ENCODE measurements around the gene PPTC7. TPM values are rescaled to one million over a fixed set of nuclear protein-coding genes. Genes with fewer than 3 reads are reported as not detected.

Gene PPTC7
- total RNA-seq, 4 donors from 2014 or later = 15.8 to 28.9 (median 22.8) TPM

- Histone ChIP-seq H3K36me3 (peaks cover 21 to 31% of the 10 kb centered on the region in 2 donors), H3K27ac (no peak overlapping the region), H3K9me3 (no peaks in the 10 kb centered on the region), H3K4me1 (peaks cover 15 to 20% of the 10 kb centered on the region in 2 donors), H3K4me3 (replicated peaks in 1 of 3) (no peak overlapping the region), H3K27me3 (no peaks in the 10 kb centered on the region)
- TF ChIP-seq, protein P1, sequence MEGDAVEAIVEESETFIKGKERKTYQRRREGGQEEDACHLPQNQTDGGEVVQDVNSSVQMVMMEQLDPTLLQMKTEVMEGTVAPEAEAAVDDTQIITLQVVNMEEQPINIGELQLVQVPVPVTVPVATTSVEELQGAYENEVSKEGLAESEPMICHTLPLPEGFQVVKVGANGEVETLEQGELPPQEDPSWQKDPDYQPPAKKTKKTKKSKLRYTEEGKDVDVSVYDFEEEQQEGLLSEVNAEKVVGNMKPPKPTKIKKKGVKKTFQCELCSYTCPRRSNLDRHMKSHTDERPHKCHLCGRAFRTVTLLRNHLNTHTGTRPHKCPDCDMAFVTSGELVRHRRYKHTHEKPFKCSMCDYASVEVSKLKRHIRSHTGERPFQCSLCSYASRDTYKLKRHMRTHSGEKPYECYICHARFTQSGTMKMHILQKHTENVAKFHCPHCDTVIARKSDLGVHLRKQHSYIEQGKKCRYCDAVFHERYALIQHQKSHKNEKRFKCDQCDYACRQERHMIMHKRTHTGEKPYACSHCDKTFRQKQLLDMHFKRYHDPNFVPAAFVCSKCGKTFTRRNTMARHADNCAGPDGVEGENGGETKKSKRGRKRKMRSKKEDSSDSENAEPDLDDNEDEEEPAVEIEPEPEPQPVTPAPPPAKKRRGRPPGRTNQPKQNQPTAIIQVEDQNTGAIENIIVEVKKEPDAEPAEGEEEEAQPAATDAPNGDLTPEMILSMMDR (IDR thresholded peaks at IDR 0.05) = no peak
- TF ChIP-seq POLR2A (IDR thresholded peaks at IDR 0.05) = no peak
- intact Hi-C loops (cut with DNase I) = no loop called here
- 87 to 93% methylated on average over 8 of the region's 8 CpGs for WGBS, 2 donors
- DNase-seq = no peak
These were observed 43.1 kb downstream of the PPTC7 start for GRCh38 chr12:110540048-110540447.

GRCh38 chr12:110538869-110539622 is 44.1 kb downstream of the PPTC7 start:
- Histone ChIP-seq H3K9me3 (no peaks in the 10 kb centered on the region), H3K4me1 (peaks cover 10 to 16% of the 10 kb centered on the region in 2 donors), H3K27ac (no peak overlapping the region), H3K27me3 (no peaks in the 10 kb centered on the region), H3K4me3 (replicated peaks in 1 of 3) (no peak overlapping the region), H3K36me3 (peaks cover 21 to 31% of the 10 kb centered on the region in 2 donors)
- DNase-seq = no peak
- intact Hi-C loops (cut with DNase I) = no loop called here
- TF ChIP-seq POLR2A (IDR thresholded peaks at IDR 0.05) = no peak
- TF ChIP-seq, protein P1 (IDR thresholded peaks at IDR 0.05) = no peak
- WGBS, 2 donors = 95 to 96% methylated on average over 5 of the region's 5 CpGs

GRCh38 chr12:110537605-110538409 is 45.3 kb downstream of the PPTC7 start:
- no peaks in the 10 kb centered on the region for H3K27me3 ChIP-seq
- WGBS, 2 donors = 72 to 92% methylated on average over 9 of the region's 9 CpGs
- DNase-seq = no peak
- H3K9me3 ChIP-seq = no peaks in the 10 kb centered on the region
- H3K4me1 ChIP-seq = peaks cover 3% of the 10 kb centered on the region in 2 donors
- intact Hi-C loops (cut with DNase I) = no loop called here
- no peak for TF ChIP-seq POLR2A (IDR thresholded peaks at IDR 0.05)
- TF ChIP-seq, protein P1 (IDR thresholded peaks at IDR 0.05) = no peak
- no peak overlapping the region for H3K27ac ChIP-seq
- peaks cover 21 to 31% of the 10 kb centered on the region in 2 donors for H3K36me3 ChIP-seq
- H3K4me3 ChIP-seq (replicated peaks in 1 of 3) = no peak overlapping the region

DNA sequence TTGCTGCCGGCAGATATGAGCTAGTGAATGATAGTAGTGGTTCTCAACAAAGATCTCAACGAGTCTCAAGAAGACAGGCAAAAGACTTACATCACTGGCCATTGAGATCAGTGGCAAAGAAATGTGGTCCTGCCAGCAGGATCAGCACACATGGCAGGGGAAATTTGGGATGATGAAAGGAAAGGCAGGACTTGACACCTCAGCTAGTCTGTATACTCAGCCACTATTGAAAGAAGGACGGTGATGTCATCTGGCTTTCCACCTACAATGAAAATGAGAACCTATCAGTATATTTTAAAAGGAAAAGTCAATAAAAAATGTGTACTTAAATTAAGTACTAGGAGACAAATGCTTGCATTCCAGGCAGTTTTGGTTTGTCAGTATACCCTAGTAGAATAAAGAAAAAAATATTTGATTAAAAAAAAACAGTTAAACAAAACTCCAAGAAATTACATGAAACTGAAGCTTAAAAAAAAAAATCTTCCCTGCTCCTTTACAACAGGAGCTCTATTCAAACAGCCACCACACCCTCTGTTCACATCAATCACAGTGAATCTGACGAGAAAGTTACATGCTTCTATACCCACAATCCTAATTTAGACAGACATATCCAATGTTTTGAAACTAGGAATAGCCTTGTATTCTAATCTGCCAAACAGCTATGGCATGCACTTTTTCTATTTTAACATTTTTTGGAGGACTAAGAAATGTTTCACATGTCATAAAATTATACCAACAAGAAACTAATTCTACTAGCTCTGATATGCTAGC is 46.1 kb downstream of the PPTC7 start:
- intact Hi-C loops (cut with DNase I) = no loop called here
- Histone ChIP-seq H3K4me1 (no peaks in the 10 kb centered on the region), H3K9me3 (no peaks in the 10 kb centered on the region), H3K36me3 (peaks cover 21 to 31% of the 10 kb centered on the region in 2 donors), H3K4me3 (replicated peaks in 1 of 3) (no peak overlapping the region), H3K27me3 (no peaks in the 10 kb centered on the region), H3K27ac (no peak overlapping the region)
- TF ChIP-seq, protein P1 (IDR thresholded peaks at IDR 0.05) = no peak
- TF ChIP-seq POLR2A (IDR thresholded peaks at IDR 0.05) = no peak
- DNase-seq = no peak
- WGBS, 2 donors = 88 to 92% methylated on average over 4 of the region's 4 CpGs
